ENCODE results near the gene ZMYND11. TPM values are rescaled to one million over a fixed set of nuclear protein-coding genes. Genes with fewer than 3 reads are reported as not detected.
A peak's percentile ranks its signal among the peaks of the same experiment; 100 is the strongest.
"Not testable (repeated sequence)": the region's sequence is repeated elsewhere in the genome, so short reads cannot be mapped to it uniquely, and the experiment has no call there.

Gene ZMYND11
- polyA plus RNA-seq, 2 of the 4 experiments (the other 2 are of a cell fraction) = 47.7 to 99.7 TPM

DNA sequence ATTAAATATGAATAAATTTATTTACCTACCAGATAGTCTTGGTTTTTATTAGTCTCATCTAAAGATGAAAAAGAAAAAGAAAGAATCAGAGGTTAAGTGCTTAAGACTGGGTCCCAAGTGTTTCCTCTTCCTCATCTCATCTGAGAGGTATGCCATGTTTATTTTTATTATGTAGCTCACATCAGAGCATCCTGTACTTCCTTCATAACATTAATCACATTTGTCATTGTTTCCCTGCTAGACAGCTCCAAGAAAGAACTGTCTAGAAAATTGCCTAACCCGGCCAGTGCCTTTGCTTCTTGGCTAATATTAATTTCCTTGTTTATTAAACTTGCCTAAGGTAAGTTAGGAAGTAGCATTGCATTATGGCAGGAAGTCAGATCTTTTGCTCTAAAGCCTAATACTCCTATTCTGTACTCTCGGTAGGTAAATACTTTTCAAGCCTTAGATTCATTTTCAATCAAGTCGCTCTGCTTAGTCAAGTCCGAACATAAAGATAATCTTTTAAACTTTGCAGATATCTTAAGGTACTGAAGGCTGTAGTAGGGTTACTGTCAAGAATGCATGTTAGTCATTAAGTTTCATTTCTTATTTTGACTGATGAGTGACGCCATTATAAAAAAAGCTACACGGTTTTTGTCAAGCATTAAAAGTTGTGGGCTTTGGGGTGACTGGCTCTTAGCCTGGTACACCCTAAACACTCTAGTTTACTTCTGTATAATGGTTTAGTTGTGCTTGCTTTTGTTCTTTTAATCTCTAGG, 47.4 kb downstream of the ZMYND11 start (continued):
- TF ChIP-seq, protein P1, sequence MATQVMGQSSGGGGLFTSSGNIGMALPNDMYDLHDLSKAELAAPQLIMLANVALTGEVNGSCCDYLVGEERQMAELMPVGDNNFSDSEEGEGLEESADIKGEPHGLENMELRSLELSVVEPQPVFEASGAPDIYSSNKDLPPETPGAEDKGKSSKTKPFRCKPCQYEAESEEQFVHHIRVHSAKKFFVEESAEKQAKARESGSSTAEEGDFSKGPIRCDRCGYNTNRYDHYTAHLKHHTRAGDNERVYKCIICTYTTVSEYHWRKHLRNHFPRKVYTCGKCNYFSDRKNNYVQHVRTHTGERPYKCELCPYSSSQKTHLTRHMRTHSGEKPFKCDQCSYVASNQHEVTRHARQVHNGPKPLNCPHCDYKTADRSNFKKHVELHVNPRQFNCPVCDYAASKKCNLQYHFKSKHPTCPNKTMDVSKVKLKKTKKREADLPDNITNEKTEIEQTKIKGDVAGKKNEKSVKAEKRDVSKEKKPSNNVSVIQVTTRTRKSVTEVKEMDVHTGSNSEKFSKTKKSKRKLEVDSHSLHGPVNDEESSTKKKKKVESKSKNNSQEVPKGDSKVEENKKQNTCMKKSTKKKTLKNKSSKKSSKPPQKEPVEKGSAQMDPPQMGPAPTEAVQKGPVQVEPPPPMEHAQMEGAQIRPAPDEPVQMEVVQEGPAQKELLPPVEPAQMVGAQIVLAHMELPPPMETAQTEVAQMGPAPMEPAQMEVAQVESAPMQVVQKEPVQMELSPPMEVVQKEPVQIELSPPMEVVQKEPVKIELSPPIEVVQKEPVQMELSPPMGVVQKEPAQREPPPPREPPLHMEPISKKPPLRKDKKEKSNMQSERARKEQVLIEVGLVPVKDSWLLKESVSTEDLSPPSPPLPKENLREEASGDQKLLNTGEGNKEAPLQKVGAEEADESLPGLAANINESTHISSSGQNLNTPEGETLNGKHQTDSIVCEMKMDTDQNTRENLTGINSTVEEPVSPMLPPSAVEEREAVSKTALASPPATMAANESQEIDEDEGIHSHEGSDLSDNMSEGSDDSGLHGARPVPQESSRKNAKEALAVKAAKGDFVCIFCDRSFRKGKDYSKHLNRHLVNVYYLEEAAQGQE (IDR thresholded peaks at IDR 0.05) = no peak

DNA sequence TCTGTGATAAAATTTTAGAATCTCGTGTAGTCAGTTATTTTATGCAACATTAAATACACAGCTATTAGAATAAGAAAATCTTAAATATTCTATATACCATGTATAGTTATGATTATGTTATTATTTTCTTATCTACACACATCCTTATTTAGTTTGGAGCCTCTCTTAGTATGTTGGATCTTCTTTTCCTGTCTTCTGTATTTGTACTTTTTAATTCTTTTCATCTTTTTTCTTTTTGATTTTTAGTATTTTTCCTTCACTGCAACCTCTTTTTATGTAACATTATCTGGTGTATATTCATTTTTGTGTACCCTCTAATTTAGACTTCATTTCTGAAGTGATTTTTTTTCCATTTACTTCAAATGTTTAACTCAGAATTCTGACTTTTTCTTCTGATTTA, 48.9 kb downstream of the ZMYND11 start:
- no peak for DNase-seq (ENCODE audit: low read depth in 1 of 2, low spot score in 1 of 2)
- TF ChIP-seq RFX5 (IDR thresholded peaks at IDR 0.05) (no peak), JUN (IDR thresholded peaks at IDR 0.05) (no peak), CBX2 (IDR thresholded peaks at IDR 0.05; ENCODE audit: borderline replicate concordance, low read depth) (no peak), ZSCAN20 (CRISPR knock-in tag; IDR thresholded peaks at IDR 0.05) (no peak), HOXA7 (CRISPR knock-in tag; IDR thresholded peaks at IDR 0.05) (no peak), NPAS2 (CRISPR knock-in tag; IDR thresholded peaks at IDR 0.05; ENCODE audit: borderline replicate concordance) (no peak)
- TF ChIP-seq, protein P2, sequence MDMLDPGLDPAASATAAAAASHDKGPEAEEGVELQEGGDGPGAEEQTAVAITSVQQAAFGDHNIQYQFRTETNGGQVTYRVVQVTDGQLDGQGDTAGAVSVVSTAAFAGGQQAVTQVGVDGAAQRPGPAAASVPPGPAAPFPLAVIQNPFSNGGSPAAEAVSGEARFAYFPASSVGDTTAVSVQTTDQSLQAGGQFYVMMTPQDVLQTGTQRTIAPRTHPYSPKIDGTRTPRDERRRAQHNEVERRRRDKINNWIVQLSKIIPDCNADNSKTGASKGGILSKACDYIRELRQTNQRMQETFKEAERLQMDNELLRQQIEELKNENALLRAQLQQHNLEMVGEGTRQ (IDR thresholded peaks at IDR 0.05) = no peak
- Histone ChIP-seq H3K27ac (no peak overlapping the region), H3K9me3 (peaks cover 16% of the 10 kb centered on the region), H3K4me2 (no peak overlapping the region), H3K4me3 (no peak overlapping the region), H3K4me1 (no peaks in the 10 kb centered on the region)
- 85% methylated on average over 1 of the region's 1 CpG for WGBS (ENCODE audit: missing lambda C conversion rate)
- no peak for ATAC-seq
- POLR2A ChIA-PET = no interaction called here
- FAIRE-seq = no peak
- CTCF ChIA-PET = no interaction called here

DNA sequence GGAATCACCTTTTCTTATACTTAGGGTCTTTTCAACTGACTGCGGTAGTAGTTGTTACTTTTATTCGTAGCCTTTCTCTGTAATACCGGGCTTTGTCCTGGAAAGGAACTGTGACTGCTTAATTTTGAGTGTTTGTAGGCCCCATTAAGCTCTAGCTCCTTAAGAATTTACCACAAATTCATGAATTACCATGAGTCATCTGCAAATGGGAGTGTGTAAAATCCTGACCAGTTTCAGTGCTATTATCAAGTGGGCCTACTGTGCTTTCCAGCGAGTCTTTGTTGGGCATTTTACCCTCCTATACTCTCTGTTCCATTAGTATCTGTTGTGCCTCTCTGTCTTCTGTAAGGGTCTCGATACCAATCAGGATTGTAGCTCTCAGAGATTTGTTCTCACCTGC, 49.7 kb downstream of the ZMYND11 start:
- Histone ChIP-seq H3K4me3 (no peak overlapping the region), H3K27ac (no peak overlapping the region), H3K4me2 (no peak overlapping the region), H3K9me3 (peaks cover 16% of the 10 kb centered on the region), H3K4me1 (no peaks in the 10 kb centered on the region)
- WGBS (ENCODE audit: missing lambda C conversion rate) = 96% methylated on average over 5 of the region's 5 CpGs
- TF ChIP-seq ESRRA (IDR thresholded peaks at IDR 0.05; ENCODE audit: borderline replicate concordance, low read length) = no peak
- TF ChIP-seq, protein P3, sequence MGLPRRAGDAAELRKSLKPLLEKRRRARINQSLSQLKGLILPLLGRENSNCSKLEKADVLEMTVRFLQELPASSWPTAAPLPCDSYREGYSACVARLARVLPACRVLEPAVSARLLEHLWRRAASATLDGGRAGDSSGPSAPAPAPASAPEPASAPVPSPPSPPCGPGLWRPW (IDR thresholded peaks at IDR 0.05) = no peak
- TF ChIP-seq ZFP36 (IDR thresholded peaks at IDR 0.05; ENCODE audit: borderline replicate concordance, partially characterized antibody) = no peak
- TF ChIP-seq PHF8 (IDR thresholded peaks at IDR 0.05; ENCODE audit: borderline replicate concordance, low read depth) = no peak
- POLR2A ChIA-PET = no interaction called here
- ATAC-seq = no peak
- CTCF ChIA-PET = no interaction called here
- DNase-seq (ENCODE audit: low read depth in 1 of 2, low spot score in 1 of 2) = no peak
- no peak for FAIRE-seq

DNA sequence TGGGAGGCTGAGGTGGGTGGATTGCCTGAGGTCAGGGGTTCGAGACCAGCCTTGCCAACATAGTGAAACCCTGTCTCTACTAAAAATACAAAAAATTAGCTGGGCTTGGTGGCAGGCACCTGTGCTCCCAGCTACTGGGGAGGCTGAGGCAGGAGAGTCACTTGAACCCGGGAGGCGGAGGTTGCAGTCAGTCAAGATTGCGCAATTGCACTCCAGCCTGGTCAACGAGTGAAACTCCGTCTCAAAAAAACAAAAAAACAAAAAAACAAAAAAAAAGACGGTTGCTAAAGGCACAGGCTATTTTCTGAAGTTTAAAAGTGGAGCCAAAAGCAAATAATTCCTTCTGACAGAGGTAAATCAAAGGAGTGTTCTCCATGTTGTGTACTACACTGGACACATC, 50.3 kb downstream of the ZMYND11 start:
- H3K4me3 ChIP-seq; H3K27ac ChIP-seq; H3K4me2 ChIP-seq; ATAC-seq; DNase-seq (ENCODE audit: low read depth in 1 of 2, low spot score in 1 of 2); H3K4me1 ChIP-seq; FAIRE-seq; POLR2A ChIA-PET; CTCF ChIA-PET: not testable (repeated sequence)
- WGBS (ENCODE audit: missing lambda C conversion rate) = 93% methylated on average over 7 of the region's 7 CpGs
- peaks cover 16% of the 10 kb centered on the region for H3K9me3 ChIP-seq
- TF ChIP-seq CEBPB (IDR thresholded peaks at IDR 0.05) = peak; percentile 45 to 77

Measured in A549 (cell line).